Nephron (organoid): ENCODE measurements around the gene FER1L5.
A peak's percentile ranks its signal among the peaks of the same experiment; 100 is the strongest.

Experiments used
- H3K27ac Mint-ChIP-seq, 3 experiments: 2 replicates each; pipeline ENCODE4 v1.8.0; 2020; ENCODE audit warnings: mixed read lengths in 3 of 3, mild to moderate bottlenecking in 2 of 3, moderate library complexity in 1 of 3
- H3K27me3 Mint-ChIP-seq: 2 replicates; pipeline ENCODE4 v1.8.0; 2021; ENCODE audit warnings: low read depth, mild to moderate bottlenecking, moderate library complexity, mixed read lengths
- H3K36me3 Mint-ChIP-seq: 2 replicates; pipeline ENCODE4 v1.8.0; 2020; ENCODE audit warnings: low read depth, mixed read lengths
- H3K4me1 Mint-ChIP-seq: 2 replicates; pipeline ENCODE4 v1.8.0; 2020; ENCODE audit warnings: mixed read lengths
- H3K4me3 Mint-ChIP-seq, 3 experiments: 2 replicates each; pipeline ENCODE4 v1.8.0; 2020; ENCODE audit warnings: mild to moderate bottlenecking in 3 of 3, mixed read lengths in 3 of 3, moderate library complexity in 2 of 3
- H3K9me3 Mint-ChIP-seq: 2 replicates; pipeline ENCODE4 v1.8.0; 2020; ENCODE audit warnings: mixed read lengths
- CTCF ChIP-seq, 3 experiments: fragments of 200-600 bp; sonication (generic); IDR thresholded peaks; one replicate each; pipeline ENCODE4 v1.5.0; 2021; ENCODE audit warnings: antibody characterized with exemption in 3 of 3; ENCODE audit not compliant: unreplicated experiment in 3 of 3

The FER1L5 gene

DNA sequence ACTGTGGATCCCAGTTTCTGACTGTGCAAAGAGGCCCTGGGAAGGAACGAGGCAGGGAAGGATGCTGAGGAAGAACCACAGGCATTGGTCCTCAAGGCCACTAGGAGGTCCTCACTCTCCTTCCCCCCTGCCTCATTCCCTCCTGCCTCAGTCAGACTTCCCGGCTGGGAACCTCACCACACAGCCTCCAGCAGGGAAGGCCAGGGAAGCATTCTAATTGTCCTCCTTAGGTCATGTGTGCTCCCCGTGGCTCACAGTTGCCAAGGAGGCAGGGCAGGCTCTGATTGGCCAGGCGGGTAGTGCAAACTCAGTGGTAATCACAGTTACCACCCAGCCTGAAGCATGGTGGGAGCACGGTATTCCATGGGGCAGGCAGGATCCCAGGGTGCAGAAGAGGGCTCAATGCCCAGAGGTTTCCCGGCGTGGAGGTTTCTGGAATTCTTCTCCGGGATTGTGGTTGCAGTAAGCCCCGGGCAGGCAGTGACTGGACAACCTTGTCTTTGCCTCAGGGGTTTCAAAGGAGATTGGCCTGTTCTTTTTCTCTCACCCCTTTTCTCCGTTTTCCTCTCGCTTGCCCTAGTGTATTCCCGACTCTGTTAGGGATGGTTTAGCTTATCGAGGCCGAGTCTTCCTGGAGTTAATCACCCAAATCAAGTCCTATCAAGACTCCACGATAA is 27.1 kb downstream of the FER1L5 start:
- H3K27me3 Mint-ChIP-seq: peaks cover 3% of the 10 kb centered on the region
- H3K36me3 Mint-ChIP-seq: no peaks in the 10 kb centered on the region
- H3K4me1 Mint-ChIP-seq: no peaks in the 10 kb centered on the region
- H3K27ac Mint-ChIP-seq: no peak overlapping the region
- TF ChIP-seq CTCF (IDR thresholded peaks at IDR 0.05; ENCODE audit: unreplicated experiment in 3 of 3): no peak
- no peak overlapping the region for H3K4me3 Mint-ChIP-seq
- H3K9me3 Mint-ChIP-seq: peaks cover 3% of the 10 kb centered on the region

- Mint-ChIP-seq H3K36me3 (no peaks in the 10 kb centered on the region), H3K27me3 (peaks cover 5% of the 10 kb centered on the region), H3K27ac (peak overlapping the region; percentile 36 to 55 (median 46)), H3K4me1 (peaks cover 19% of the 10 kb centered on the region), H3K9me3 (no peaks in the 10 kb centered on the region), H3K4me3 (peak overlapping the region in 2 of 3 experiments; percentile 0 to 7)
- no peak for TF ChIP-seq CTCF (IDR thresholded peaks at IDR 0.05; ENCODE audit: unreplicated experiment in 3 of 3)
Measured at GRCh38 chr2:96679848-96680247, 37.3 kb downstream of the FER1L5 start.

- Mint-ChIP-seq H3K27me3 (peaks cover 5% of the 10 kb centered on the region), H3K9me3 (no peaks in the 10 kb centered on the region), H3K27ac (peak overlapping the region; percentile 36 to 55 (median 46)), H3K36me3 (no peaks in the 10 kb centered on the region), H3K4me3 (no peak overlapping the region), H3K4me1 (peaks cover 26% of the 10 kb centered on the region)
- TF ChIP-seq CTCF (IDR thresholded peaks at IDR 0.05; ENCODE audit: unreplicated experiment in 3 of 3): no peak
Measured at GRCh38 chr2:96680561-96681141, 38.1 kb downstream of the FER1L5 start.

- no peak overlapping the region for H3K4me3 Mint-ChIP-seq
- H3K9me3 Mint-ChIP-seq: no peaks in the 10 kb centered on the region
- H3K36me3 Mint-ChIP-seq: no peaks in the 10 kb centered on the region
- TF ChIP-seq CTCF (IDR thresholded peaks at IDR 0.05; ENCODE audit: unreplicated experiment in 3 of 3): no peak
- peaks cover 29% of the 10 kb centered on the region for H3K4me1 Mint-ChIP-seq
- no peak overlapping the region for H3K27ac Mint-ChIP-seq
- H3K27me3 Mint-ChIP-seq: peaks cover 5% of the 10 kb centered on the region
Measured at GRCh38 chr2:96681540-96681939, 39.0 kb downstream of the FER1L5 start.

GRCh38 chr2:96683307-96683706 is 40.7 kb downstream of the FER1L5 start:
- Mint-ChIP-seq H3K9me3 (no peaks in the 10 kb centered on the region), H3K4me3 (no peak overlapping the region), H3K4me1 (peaks cover 29% of the 10 kb centered on the region), H3K27me3 (peaks cover 5% of the 10 kb centered on the region), H3K27ac (no peak overlapping the region), H3K36me3 (no peaks in the 10 kb centered on the region)
- no peak for TF ChIP-seq CTCF (IDR thresholded peaks at IDR 0.05; ENCODE audit: unreplicated experiment in 3 of 3)
